HepG2 (cell line): ENCODE measurements around the gene CBLC. TPM values are rescaled to one million over a fixed set of nuclear protein-coding genes. Genes with fewer than 3 reads are reported as not detected.
"Not testable (repeated sequence)": the region's sequence is repeated elsewhere in the genome, so short reads cannot be mapped to it uniquely, and the experiment has no call there.

Experiments used
- ATAC-seq: fragments of 200-7000 bp; cut with Tn5 transposase; 3 replicates; pipeline ENCODE4 v1.9.1; 2020; ENCODE audit warnings: mild to moderate bottlenecking, moderate library complexity
- BruUV-seq: library from RNA; stranded (reverse); fragments of 400-500 nt; replicated peaks from 2 replicates; lab custom pipeline; 2021; lab: Mats Ljungman, UMichigan
- CTCF ChIA-PET: fragments of 300-600 bp; formaldehyde crosslinking; extraction: SDS; loops from one replicate; lab custom pipeline; 2021; ENCODE audit warnings: low total read pairs, inconsistent platforms, low intra/inter-chr PET ratio; lab: Yijun Ruan, JAX
- POLR2A ChIA-PET: fragments of 350-600 bp; sonication (Branson Sonifier 250); formaldehyde crosslinking; loops from one replicate; lab custom pipeline; 2020; ENCODE audit warnings: antibody characterized with exemption, inconsistent platforms; lab: Yijun Ruan, JAX
- DNase-seq: peaks from one replicate; pipeline ENCODE4 v3.0.0-alpha.2; 2015; ENCODE audit warnings: low spot score
- FAIRE-seq: peaks from 3 replicates; lab custom pipeline; 2011; peaks lifted over from hg19 to GRCh38; lab: Jason Lieb, UNC
- H2AFZ ChIP-seq: one replicate; pipeline ENCODE4 v1.6.1; 2011; ENCODE audit warnings: low read length, inconsistent platforms
- H3K27ac ChIP-seq: fragments of 300-600 bp; 3 replicates; pipeline ENCODE4 v1.8.0; 2011; ENCODE audit warnings: mixed run types, mild to moderate bottlenecking, mixed read lengths, low read length, inconsistent platforms; ENCODE audit not compliant: insufficient read depth; ENCODE audit errors: extremely low read length
- H3K27me3 ChIP-seq, 2 experiments: fragments of 200-600 bp in 1 of 2; 2 replicates in 1 of 2; 3 replicates in 1 of 2; pipeline versions ENCODE4 v1.6.0 to v1.8.0; 2011; ENCODE audit warnings: low read length in 2 of 2, mild to moderate bottlenecking in 2 of 2, moderate library complexity in 2 of 2, inconsistent platforms in 1 of 2; ENCODE audit not compliant: insufficient read depth in 2 of 2, control insufficient read depth in 1 of 2
- H3K36me3 ChIP-seq, 2 experiments: fragments of 200-600 bp in 1 of 2; replicated peaks in 1 of 2; 2 replicates in 1 of 2; 3 replicates in 1 of 2; pipeline versions ENCODE4 v1.5.1 to v1.8.0; 2011; ENCODE audit warnings: low read length in 2 of 2, inconsistent platforms in 1 of 2; ENCODE audit not compliant: insufficient read depth in 2 of 2, control insufficient read depth in 1 of 2
- H3K4me1 ChIP-seq: 2 replicates; pipeline ENCODE4 v1.5.1; 2012; ENCODE audit warnings: low read length, inconsistent platforms; ENCODE audit not compliant: insufficient read depth
- H3K4me2 ChIP-seq: 2 replicates; pipeline ENCODE4 v1.6.0; 2011; ENCODE audit warnings: low read depth, low read length, inconsistent platforms
- H3K4me3 ChIP-seq, 3 experiments: fragments of 200-600 bp in 1 of 3; sonication (generic), shearing (Covaris generic) in 1 of 3; replicated peaks in 1 of 3; 2 replicates each; pipeline ENCODE4 v1.5.1; 2011 to 2016; ENCODE audit warnings: low read length in 3 of 3, inconsistent platforms in 2 of 3, low read depth in 2 of 3, mild to moderate bottlenecking in 2 of 3, control low read depth in 1 of 3, mixed read lengths in 1 of 3; ENCODE audit not compliant: insufficient read depth in 1 of 3
- H3K79me2 ChIP-seq: one replicate; pipeline ENCODE4 v1.6.1; 2011; ENCODE audit warnings: low read length, inconsistent platforms; ENCODE audit not compliant: insufficient read depth
- H3K9ac ChIP-seq: 2 replicates; pipeline ENCODE4 v1.6.0; 2011; ENCODE audit warnings: mild to moderate bottlenecking, low read depth, low read length, inconsistent platforms; ENCODE audit not compliant: insufficient read depth
- H3K9me3 ChIP-seq: 2 replicates; pipeline ENCODE4 v1.5.1; 2012; ENCODE audit warnings: mild to moderate bottlenecking, low read length
- H4K20me1 ChIP-seq: 2 replicates; pipeline ENCODE4 v1.6.0; 2011; ENCODE audit warnings: inconsistent platforms, mild to moderate bottlenecking, low read length, moderate library complexity; ENCODE audit not compliant: insufficient read depth
- THYN1 ChIP-seq: sonication (generic); formaldehyde crosslinking; IDR thresholded peaks from 2 replicates; pipeline ENCODE4 v1.8.1; 2023; ENCODE audit warnings: low read depth, mild to moderate bottlenecking, moderate library complexity, missing genetic modification reagents, borderline replicate concordance
- TP53 ChIP-seq: sonication (generic); formaldehyde crosslinking; conservative IDR thresholded peaks from 2 replicates; pipeline ENCODE4 v1.4.0; 2020; ENCODE audit warnings: missing genetic modification reagents
- ZNF7 ChIP-seq: IDR thresholded peaks from 2 replicates; pipeline ENCODE4 v1.6.1; 2016; ENCODE audit warnings: missing biosample characterization, missing genetic modification reagents
- ZSCAN31 ChIP-seq: sonication (generic); formaldehyde crosslinking; IDR thresholded peaks from 2 replicates; pipeline ENCODE4 v1.5.0; 2020; ENCODE audit warnings: low read depth, mild to moderate bottlenecking, missing genetic modification reagents
- WGBS: methylation state at CpG from one replicate; pipeline ENCODE4 v1.1.6; 2017; ENCODE audit warnings: low lambda C conversion rate; 5-methylcytosine and 5-hydroxymethylcytosine counted together
- in situ Hi-C: cut with HindIII; loops from 2 replicates; pipeline ENCODE4 v1.10.0; 2017; ENCODE audit warnings: low pct_unique_long_range_greater_than_20kb; ENCODE audit not compliant: extremely low pct_ligation_motif_present
- intact Hi-C: fragments of 100-400 bp; cut with micrococcal nuclease; formaldehyde crosslinking; loops from one replicate; pipeline ENCODE4 v1.10.0; 2022; ENCODE audit not compliant: unreplicated experiment
- polyA plus RNA-seq, 8 experiments: library from polyadenylated mRNA; depleted of rRNA in 3 of 8; stranded (reverse) in 7 of 8; unstranded in 1 of 8; fragments of >200 nt; fragmentation: Illumina TruSeq in 4 of 8; extraction: Trizol in 4 of 8; gene quantifications; 2 replicates each; pipeline versions ENCODE4 v1.2.1 to v1.2.3, GENCODE V29; 2011 to 2016; ENCODE audit warnings: low read depth in 4 of 8, missing spikeins in 1 of 8, mixed read lengths in 1 of 8; ENCODE audit not compliant: insufficient read depth in 1 of 8
- total RNA-seq, 5 experiments: library from RNA; depleted of rRNA; stranded (reverse); fragments of >200 nt; fragmentation: Illumina TruSeq; extraction: Trizol; gene quantifications; 2 replicates each; pipeline ENCODE4 v1.2.3, GENCODE V29; 2016; ENCODE audit warnings: low read depth in 1 of 5
- TF ChIP-seq, protein P1 (sequence below): sonication (generic); formaldehyde crosslinking; IDR thresholded peaks from 2 replicates; pipeline ENCODE4 v1.4.0; 2020; ENCODE audit warnings: mild to moderate bottlenecking, missing genetic modification reagents
- TF ChIP-seq, protein P2 (sequence below): sonication (generic); formaldehyde crosslinking; IDR thresholded peaks from 2 replicates; pipeline ENCODE4 v1.5.1; 2020; ENCODE audit warnings: mild to moderate bottlenecking, missing genetic modification reagents, moderate library complexity
- TF ChIP-seq, protein P3 (sequence below): IDR thresholded peaks from 2 replicates; pipeline ENCODE4 v1.6.1; 2018; ENCODE audit warnings: missing genetic modification reagents

The CBLC gene
- total and polyA plus RNA-seq, 2 of the 13 experiments (the other 11 are each of a cell fraction or from before 2014, with no cell fraction given), result 1.8 to 2.6 TPM

DNA sequence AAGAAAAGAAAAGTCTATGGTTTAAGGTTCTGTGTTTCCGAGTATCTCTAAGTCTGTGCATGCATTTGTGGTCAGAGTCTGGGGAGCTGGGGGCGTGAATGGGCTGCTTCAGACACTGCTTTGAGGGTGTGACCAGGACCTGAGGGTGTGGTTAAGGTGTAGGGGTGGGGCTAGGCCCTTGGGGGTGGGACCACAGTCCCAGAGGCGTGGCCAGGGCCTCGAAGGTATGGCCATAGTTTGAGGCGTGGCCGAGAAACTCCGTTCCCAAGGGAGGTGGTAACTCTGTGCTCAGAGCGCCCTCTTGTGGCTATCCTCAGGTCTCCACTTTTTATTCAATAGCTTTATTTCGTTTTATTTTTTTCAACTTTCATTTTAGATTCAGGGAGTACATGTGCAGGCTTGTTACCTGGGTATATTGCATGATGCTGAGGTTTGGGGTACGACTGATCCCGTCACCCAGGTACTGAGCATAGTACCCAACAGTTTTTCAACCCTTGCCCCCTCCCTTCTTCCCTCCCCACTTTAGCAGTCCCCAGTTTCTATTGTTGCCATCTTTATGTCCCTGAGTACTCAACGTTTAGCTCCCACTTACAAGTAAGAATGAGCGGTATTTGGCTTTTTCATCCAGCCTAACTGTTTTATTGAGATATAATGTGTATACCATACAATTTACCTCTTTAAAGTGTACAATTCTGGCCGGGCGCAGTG is 7.0 kb upstream of the CBLC start (continued):
- TF ChIP-seq, protein P1, sequence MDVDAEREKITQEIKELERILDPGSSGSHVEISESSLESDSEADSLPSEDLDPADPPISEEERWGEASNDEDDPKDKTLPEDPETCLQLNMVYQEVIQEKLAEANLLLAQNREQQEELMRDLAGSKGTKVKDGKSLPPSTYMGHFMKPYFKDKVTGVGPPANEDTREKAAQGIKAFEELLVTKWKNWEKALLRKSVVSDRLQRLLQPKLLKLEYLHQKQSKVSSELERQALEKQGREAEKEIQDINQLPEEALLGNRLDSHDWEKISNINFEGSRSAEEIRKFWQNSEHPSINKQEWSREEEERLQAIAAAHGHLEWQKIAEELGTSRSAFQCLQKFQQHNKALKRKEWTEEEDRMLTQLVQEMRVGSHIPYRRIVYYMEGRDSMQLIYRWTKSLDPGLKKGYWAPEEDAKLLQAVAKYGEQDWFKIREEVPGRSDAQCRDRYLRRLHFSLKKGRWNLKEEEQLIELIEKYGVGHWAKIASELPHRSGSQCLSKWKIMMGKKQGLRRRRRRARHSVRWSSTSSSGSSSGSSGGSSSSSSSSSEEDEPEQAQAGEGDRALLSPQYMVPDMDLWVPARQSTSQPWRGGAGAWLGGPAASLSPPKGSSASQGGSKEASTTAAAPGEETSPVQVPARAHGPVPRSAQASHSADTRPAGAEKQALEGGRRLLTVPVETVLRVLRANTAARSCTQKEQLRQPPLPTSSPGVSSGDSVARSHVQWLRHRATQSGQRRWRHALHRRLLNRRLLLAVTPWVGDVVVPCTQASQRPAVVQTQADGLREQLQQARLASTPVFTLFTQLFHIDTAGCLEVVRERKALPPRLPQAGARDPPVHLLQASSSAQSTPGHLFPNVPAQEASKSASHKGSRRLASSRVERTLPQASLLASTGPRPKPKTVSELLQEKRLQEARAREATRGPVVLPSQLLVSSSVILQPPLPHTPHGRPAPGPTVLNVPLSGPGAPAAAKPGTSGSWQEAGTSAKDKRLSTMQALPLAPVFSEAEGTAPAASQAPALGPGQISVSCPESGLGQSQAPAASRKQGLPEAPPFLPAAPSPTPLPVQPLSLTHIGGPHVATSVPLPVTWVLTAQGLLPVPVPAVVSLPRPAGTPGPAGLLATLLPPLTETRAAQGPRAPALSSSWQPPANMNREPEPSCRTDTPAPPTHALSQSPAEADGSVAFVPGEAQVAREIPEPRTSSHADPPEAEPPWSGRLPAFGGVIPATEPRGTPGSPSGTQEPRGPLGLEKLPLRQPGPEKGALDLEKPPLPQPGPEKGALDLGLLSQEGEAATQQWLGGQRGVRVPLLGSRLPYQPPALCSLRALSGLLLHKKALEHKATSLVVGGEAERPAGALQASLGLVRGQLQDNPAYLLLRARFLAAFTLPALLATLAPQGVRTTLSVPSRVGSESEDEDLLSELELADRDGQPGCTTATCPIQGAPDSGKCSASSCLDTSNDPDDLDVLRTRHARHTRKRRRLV (CRISPR knock-in tag), result no peak
- TF ChIP-seq THYN1 (CRISPR knock-in tag) (no peak), TP53 (CRISPR knock-in tag) (no peak), ZNF7 (CRISPR knock-in tag) (no peak), ZSCAN31 (CRISPR knock-in tag) (peak; percentile 33; the same call in 1 of the 2 replicates)
- TF ChIP-seq, protein P2, sequence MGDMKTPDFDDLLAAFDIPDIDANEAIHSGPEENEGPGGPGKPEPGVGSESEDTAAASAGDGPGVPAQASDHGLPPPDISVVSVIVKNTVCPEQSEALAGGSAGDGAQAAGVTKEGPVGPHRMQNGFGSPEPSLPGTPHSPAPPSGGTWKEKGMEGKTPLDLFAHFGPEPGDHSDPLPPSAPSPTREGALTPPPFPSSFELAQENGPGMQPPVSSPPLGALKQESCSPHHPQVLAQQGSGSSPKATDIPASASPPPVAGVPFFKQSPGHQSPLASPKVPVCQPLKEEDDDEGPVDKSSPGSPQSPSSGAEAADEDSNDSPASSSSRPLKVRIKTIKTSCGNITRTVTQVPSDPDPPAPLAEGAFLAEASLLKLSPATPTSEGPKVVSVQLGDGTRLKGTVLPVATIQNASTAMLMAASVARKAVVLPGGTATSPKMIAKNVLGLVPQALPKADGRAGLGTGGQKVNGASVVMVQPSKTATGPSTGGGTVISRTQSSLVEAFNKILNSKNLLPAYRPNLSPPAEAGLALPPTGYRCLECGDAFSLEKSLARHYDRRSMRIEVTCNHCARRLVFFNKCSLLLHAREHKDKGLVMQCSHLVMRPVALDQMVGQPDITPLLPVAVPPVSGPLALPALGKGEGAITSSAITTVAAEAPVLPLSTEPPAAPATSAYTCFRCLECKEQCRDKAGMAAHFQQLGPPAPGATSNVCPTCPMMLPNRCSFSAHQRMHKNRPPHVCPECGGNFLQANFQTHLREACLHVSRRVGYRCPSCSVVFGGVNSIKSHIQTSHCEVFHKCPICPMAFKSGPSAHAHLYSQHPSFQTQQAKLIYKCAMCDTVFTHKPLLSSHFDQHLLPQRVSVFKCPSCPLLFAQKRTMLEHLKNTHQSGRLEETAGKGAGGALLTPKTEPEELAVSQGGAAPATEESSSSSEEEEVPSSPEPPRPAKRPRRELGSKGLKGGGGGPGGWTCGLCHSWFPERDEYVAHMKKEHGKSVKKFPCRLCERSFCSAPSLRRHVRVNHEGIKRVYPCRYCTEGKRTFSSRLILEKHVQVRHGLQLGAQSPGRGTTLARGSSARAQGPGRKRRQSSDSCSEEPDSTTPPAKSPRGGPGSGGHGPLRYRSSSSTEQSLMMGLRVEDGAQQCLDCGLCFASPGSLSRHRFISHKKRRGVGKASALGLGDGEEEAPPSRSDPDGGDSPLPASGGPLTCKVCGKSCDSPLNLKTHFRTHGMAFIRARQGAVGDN (CRISPR knock-in tag), result peak; percentile 52
- TF ChIP-seq, protein P3, sequence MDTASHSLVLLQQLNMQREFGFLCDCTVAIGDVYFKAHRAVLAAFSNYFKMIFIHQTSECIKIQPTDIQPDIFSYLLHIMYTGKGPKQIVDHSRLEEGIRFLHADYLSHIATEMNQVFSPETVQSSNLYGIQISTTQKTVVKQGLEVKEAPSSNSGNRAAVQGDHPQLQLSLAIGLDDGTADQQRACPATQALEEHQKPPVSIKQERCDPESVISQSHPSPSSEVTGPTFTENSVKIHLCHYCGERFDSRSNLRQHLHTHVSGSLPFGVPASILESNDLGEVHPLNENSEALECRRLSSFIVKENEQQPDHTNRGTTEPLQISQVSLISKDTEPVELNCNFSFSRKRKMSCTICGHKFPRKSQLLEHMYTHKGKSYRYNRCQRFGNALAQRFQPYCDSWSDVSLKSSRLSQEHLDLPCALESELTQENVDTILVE (CRISPR knock-in tag), result no peak

DNA sequence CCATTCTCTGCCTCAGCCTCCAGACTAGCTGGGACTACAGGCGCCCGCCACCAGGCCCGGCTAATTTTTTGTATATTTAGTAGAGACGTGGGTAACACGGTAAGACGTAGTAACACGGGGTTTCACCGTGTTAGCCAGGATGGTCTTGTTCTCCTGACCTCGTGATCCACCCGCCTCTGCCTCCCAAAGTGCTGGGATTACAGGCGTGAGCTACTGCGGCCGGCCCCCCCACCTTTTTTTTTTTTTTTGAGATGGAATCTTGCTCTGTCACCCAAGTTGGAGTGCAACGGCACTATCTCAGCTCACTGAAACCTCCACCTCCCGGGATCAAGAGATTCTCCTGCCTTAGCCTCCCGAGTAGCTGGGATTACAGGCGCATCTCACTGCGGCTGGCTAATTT is 5.5 kb upstream of the CBLC start:
- not testable (repeated sequence) for H4K20me1 ChIP-seq, ATAC-seq, FAIRE-seq, H3K4me2 ChIP-seq, BruUV-seq, H3K79me2 ChIP-seq, DNase-seq, H3K27ac ChIP-seq, H3K36me3 ChIP-seq, H2AFZ ChIP-seq, H3K27me3 ChIP-seq, H3K9me3 ChIP-seq, H3K4me3 ChIP-seq, H3K9ac ChIP-seq
- ChIA-PET CTCF (interaction anchor here (3.0 kb wide), 1 partner anchor 47 kb away, joined by 50 read pairs; no protein-coding TSS in a partner anchor), POLR2A (interaction anchor here (2.1 to 2.7 kb wide), 2 partner anchors 49 to 201 kb away, joined by 4 to 35 read pairs; no protein-coding TSS in a partner anchor)
- peaks cover 52% of the 10 kb centered on the region for H3K4me1 ChIP-seq
- intact Hi-C loops (loop anchor here (5.0 kb wide), 2 partner anchors 35 to 200 kb away; partner anchors contain the start of gene BCAM), in situ Hi-C loops (loop anchor here (10.0 kb wide), 1 partner anchor 197 kb away; no protein-coding TSS in a partner anchor)
- WGBS, result 67% methylated on average over 18 of the region's 18 CpGs
